Stomach (tissue), 4 donors: ENCODE results near the gene MRPL42.

Source experiments
- EP300 ChIP-seq: sonication (generic); formaldehyde crosslinking; IDR thresholded peaks from one replicate; pipeline ENCODE4 v1.6.1; 2017; ENCODE audit warnings: antibody characterized with exemption
- POLR2A ChIP-seq, 4 donors: fragments of 450-650 bp; IDR thresholded peaks; one replicate each; pipeline ENCODE4 v1.6.1; 2016; ENCODE audit warnings: antibody characterized with exemption in 4 of 4, control low read depth in 2 of 4, mild to moderate bottlenecking in 1 of 4, moderate library complexity in 1 of 4
- POLR2AphosphoS5 ChIP-seq, 3 donors: sonication (generic); formaldehyde crosslinking; IDR thresholded peaks; one replicate each; pipeline ENCODE4 v1.6.1; 2016; ENCODE audit warnings: antibody characterized with exemption in 3 of 3
- TF ChIP-seq, protein P1 (sequence below), 7 experiments: fragments of 450-650 bp in 4 of 7; fragments of 200-600 bp in 3 of 7; sonication (generic) in 3 of 7; IDR thresholded peaks; one replicate each; pipeline ENCODE4 v1.5.1; 2016 to 2019; ENCODE audit warnings: antibody characterized with exemption in 7 of 7, control low read depth in 2 of 7, mild to moderate bottlenecking in 1 of 7

- TF ChIP-seq, protein P1, sequence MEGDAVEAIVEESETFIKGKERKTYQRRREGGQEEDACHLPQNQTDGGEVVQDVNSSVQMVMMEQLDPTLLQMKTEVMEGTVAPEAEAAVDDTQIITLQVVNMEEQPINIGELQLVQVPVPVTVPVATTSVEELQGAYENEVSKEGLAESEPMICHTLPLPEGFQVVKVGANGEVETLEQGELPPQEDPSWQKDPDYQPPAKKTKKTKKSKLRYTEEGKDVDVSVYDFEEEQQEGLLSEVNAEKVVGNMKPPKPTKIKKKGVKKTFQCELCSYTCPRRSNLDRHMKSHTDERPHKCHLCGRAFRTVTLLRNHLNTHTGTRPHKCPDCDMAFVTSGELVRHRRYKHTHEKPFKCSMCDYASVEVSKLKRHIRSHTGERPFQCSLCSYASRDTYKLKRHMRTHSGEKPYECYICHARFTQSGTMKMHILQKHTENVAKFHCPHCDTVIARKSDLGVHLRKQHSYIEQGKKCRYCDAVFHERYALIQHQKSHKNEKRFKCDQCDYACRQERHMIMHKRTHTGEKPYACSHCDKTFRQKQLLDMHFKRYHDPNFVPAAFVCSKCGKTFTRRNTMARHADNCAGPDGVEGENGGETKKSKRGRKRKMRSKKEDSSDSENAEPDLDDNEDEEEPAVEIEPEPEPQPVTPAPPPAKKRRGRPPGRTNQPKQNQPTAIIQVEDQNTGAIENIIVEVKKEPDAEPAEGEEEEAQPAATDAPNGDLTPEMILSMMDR (IDR thresholded peaks at IDR 0.05), result no peak
- TF ChIP-seq POLR2A (IDR thresholded peaks at IDR 0.05) (no peak), EP300 (no peak), POLR2AphosphoS5 (IDR thresholded peaks at IDR 0.05) (no peak)
These were observed 2.1 kb downstream of the MRPL42 start for GRCh38 chr12:93469386-93469785.
